AG04449 (cell line): ENCODE measurements around the gene FUBP1.

ENCODE experiments used
- CTCF ChIA-PET: fragments of 350-600 bp; formaldehyde crosslinking; extraction: SDS; loops from one replicate; lab custom pipeline; 2021; ENCODE audit warnings: antibody characterized with exemption; lab: Yijun Ruan, JAX
- POLR2A ChIA-PET: fragments of 400-600, 350-600 bp; formaldehyde crosslinking; extraction: SDS; loops from one replicate; lab custom pipeline; 2020; ENCODE audit warnings: antibody characterized with exemption, inconsistent platforms; lab: Yijun Ruan, JAX
- DNase-seq: peaks from one replicate; pipeline ENCODE4 v3.0.0-alpha.2; 2010; ENCODE audit warnings: low read depth, low spot score
- H3K4me3 ChIP-seq: 2 replicates; pipeline ENCODE4 v1.5.1; 2011; ENCODE audit warnings: low read depth, mild to moderate bottlenecking, control low read depth, low read length
- CTCF ChIP-seq: IDR thresholded peaks from one replicate; pipeline ENCODE4 v1.5.1; 2011; ENCODE audit warnings: mild to moderate bottlenecking, moderate library complexity, low read length, control low read depth, inconsistent platforms; ENCODE audit not compliant: insufficient read depth; ENCODE audit errors: missing control alignments

FUBP1 gene

GRCh38 chr1:77951328-77951727, 27.5 kb downstream of the FUBP1 start:
- ChIA-PET POLR2A (no interaction called here), CTCF (interaction anchor here (1.3 to 2.7 kb wide), 2 partner anchors 149 to 163 kb away, joined by 3 to 14 read pairs; no protein-coding TSS in a partner anchor)
- no peak overlapping the region for H3K4me3 ChIP-seq
- no peak for DNase-seq
- TF ChIP-seq CTCF: no peak

DNA sequence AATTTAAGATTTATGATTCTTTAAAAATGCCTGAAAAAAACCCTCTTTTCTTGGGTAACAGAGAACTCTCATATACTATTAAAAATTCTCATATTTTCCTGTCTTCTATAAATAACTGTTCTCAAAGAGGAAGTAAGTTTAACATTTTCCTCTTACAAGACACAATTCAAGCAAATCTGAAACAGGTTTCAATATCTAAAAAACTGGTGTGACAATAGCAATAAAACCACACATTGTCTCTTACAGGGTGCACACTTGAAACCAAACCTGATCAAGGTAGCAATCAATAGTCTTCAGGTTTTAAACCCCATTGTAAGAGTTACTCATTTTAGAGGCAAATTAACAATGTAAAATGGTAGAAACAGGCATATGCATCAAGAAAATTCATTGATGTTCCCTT, 28.0 kb downstream of the FUBP1 start:
- H3K4me3 ChIP-seq: no peak overlapping the region
- DNase-seq: no peak
- POLR2A ChIA-PET: no interaction called here
- CTCF ChIA-PET: interaction anchor here (1.3 to 2.7 kb wide), 2 partner anchors 149 to 163 kb away, joined by 3 to 14 read pairs; no protein-coding TSS in a partner anchor
- TF ChIP-seq CTCF: no peak

GRCh38 chr1:77948841-77949424, 29.9 kb downstream of the FUBP1 start:
- POLR2A ChIA-PET: no interaction called here

DNA sequence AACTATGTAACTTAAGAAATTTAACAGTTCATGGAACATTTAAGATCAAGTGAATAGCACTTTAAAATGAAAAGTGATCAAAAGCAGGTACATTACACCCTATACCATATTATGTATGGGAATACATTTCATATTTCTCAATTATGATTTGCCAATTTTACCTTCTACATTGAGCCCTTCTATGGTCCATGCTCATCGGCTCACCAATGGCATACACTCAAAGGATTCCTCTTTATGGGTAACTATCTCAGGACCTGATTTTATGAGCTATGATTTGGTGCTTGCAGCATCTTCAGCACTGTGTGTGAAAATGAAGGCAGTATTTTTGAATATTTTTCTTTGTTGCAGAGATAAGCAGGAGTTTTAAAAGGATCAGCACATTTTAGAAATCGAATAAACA, 33.5 kb downstream of the FUBP1 start:
- no peak for DNase-seq
- no peak for TF ChIP-seq CTCF
- no peak overlapping the region for H3K4me3 ChIP-seq
- CTCF ChIA-PET: interaction anchor here (1.0 kb wide), 1 partner anchor 169 kb away, joined by 5 read pairs; no protein-coding TSS in a partner anchor
- POLR2A ChIA-PET: no interaction called here

More at GRCh38 chr1:77948841-77949424, 29.9 kb downstream of the FUBP1 start:
- no peak overlapping the region for H3K4me3 ChIP-seq
- DNase-seq: no peak
- TF ChIP-seq CTCF: peak; percentile 15
- CTCF ChIA-PET: interaction anchor here (1.1 to 2.6 kb wide), 2 partner anchors 11 to 165 kb away, joined by 3 to 17 read pairs; no protein-coding TSS in a partner anchor

GRCh38 chr1:77942400-77943140, 36.3 kb downstream of the FUBP1 start:
- H3K4me3 ChIP-seq: no peak overlapping the region
- ChIA-PET POLR2A (no interaction called here), CTCF (interaction anchor here (0.9 to 2.5 kb wide), 4 partner anchors 12 to 171 kb away, joined by 3 to 9 read pairs (median 3); no protein-coding TSS in a partner anchor)
- no peak for TF ChIP-seq CTCF
- no peak for DNase-seq
